Measurements from ENCODE around the gene CDH23.

The CDH23 gene

DNA sequence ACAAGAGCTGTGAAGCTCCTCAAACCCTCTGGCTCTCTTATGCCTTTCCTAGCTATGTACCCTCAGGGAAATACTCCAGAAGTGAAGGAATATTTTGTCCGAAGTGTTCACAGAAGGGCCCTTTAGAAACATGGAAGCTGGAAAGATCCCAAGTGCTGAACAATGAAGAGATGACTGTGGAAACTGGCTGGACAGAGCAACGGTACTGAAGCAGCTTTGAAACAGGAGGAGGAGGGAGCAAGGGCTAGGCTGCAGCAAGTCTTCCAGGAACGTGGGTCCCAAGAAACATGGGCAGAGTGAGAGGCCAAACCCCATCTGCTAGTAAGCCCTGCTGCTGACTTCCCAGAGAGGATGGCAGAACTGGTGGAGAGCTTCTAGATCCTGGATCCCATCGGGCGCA is 457.3 kb downstream of the CDH23 start:
- no peak for DNase-seq (ENCODE audit: low spot score)

DNA sequence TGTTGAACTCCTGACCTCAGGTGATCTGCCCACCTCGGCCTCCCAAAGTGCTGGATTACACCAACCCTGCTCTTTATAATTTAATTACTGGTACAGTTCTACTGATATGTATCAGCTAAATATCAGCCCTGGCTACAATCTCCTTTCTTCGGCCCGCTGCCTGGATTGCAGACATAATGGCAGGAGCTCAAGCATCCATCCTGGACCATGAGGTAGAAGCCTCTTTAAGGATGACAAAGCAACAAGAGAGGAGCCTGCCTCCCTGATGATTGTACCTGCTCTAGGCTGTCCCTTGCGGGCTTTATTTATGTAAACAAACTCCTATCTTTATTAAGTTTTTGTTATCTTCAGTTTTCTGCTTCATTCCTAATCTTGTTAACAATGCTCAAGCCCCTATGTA is 459.9 kb downstream of the CDH23 start:
- DNase-seq (ENCODE audit: low spot score), result no peak

DNA sequence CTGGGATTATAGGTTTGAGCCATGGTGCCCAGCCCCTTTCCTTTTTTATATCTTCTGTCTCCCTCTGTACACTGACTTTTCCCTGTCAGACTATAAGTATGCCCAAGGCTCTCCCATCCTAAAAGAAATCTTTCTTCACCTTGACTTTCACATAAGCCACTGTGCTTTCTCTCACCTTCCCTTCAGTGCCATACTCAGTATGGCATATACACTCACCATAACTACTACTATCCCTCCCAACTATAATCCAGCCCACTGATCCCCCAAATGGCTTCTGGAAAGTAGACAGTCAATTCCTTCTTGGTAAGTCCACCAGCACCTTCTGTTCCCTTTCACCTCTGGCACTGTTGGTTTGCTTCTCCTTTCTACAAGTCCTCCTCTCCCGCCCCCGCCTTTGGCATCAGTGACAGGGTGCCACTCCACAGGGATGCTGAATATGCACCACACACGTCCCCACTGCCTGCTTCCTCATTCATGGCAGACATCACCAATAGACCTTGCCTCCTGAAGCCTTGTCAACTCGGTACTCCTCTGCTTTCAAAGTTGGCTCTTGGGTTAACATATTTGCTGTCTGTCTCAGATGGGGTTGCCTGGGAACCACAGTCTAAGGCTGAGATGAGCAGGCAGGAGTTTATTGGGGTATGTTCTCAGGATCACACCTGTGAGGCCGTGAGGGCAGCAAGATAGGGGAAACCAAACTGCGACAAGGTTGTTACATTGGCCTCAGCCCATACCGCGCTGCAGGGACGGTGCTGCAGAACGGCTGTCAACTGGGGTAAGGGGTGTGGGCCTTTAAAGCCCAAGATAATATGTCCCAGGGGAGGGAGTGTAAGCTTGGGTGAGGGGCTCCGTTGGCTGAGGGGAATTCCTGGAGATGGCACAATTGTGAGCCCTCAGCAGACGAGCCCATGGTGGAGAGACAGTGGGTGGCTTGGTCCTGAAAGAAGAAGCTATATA is 461.5 kb downstream of the CDH23 start:
- no peak for DNase-seq (ENCODE audit: low spot score)

DNA sequence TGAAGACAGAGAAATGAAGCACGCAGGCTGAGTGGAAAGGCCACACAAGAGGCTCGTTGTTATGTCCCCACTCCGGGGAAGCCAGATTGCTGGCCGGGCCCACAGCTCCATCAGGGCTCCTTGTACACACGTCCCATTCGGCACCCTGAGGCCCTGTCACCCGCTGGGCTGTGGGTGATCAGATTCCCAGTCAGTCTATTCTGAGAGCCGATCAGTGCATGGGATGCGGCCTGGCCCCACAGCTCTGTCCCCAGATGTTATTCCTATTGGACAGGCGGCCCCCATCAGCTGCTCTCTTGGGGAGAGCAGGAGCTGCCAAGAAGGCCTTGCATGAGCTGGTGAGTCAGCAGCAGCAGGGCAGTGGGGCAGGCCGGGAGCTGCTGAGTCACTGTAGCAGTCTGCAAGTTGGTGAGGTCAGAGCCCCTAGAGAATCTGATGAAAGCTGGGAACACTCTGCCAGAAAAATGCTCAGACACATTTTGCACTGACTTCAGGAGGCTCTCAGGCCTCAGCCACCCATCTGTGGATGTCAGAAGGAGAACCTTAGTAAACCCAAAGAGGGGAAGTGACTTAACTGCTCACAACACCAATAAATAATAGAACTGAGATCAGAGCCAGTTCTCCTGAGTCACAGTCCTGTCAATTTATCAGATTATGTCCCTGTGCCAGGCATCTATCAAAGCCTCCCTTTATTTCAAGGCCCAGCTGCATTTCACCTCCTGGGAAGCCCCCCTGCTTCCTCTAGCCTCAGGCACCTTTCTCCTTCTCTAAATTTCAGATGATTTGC is 463.7 kb downstream of the CDH23 start:
- DNase-seq (ENCODE audit: low spot score), result peak; percentile 67

DNA sequence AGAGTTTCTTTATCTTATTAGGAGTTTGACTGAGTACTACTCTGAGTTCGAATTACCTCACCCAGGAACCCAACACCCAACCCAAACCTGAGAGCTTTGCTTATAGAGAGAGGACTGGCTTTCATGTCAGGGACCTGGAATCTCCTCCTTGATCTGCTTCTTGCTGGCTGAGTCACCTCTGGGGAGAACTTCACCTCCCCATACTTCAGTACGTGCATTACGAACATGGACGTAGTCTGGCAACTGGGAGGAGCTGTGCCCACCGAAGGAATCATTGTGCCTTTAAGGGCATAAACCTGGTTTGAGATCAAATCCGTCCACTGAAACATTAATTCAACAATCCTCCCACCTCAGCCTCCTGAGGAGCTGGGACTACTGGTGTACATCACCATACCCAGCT is 466.5 kb downstream of the CDH23 start:
- no peak for DNase-seq (ENCODE audit: low spot score)

DNA sequence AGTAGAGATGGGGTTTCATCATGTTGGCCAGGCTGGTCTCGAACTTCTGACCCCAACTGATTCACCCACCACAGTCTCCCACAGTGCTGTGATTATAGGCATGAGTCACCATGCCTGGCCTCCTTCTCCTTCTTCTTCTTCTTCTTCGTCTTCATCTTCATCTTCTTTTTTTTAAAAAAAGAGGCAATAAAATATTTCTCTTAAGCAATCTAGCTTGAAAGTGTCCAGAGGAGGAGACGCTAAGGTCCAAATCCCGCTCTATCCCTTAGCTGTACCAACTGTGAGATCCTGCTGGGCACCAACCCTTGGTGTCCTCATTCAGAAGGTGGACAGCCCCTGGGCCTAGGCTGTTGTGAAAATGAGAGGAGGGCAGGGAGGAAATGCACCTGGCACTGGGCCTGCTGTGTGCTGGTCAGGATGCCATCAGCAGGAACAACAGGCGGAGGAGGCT is 468.2 kb downstream of the CDH23 start:
- no peak for DNase-seq (ENCODE audit: low spot score)

Measured in activated CD4-positive, alpha-beta T cell treated with anti-CD3 and anti-CD28 coated beads, Interleukin-2, Interleukin-4, amounts not matched to agents 100 ng/mL and 50 ng/mL, durations not matched to agents 16 hours and 8 hours (primary cell).